ENCODE data around the gene NUCB1.
A peak's percentile ranks its signal among the peaks of the same experiment; 100 is the strongest.

NUCB1 gene

DNA sequence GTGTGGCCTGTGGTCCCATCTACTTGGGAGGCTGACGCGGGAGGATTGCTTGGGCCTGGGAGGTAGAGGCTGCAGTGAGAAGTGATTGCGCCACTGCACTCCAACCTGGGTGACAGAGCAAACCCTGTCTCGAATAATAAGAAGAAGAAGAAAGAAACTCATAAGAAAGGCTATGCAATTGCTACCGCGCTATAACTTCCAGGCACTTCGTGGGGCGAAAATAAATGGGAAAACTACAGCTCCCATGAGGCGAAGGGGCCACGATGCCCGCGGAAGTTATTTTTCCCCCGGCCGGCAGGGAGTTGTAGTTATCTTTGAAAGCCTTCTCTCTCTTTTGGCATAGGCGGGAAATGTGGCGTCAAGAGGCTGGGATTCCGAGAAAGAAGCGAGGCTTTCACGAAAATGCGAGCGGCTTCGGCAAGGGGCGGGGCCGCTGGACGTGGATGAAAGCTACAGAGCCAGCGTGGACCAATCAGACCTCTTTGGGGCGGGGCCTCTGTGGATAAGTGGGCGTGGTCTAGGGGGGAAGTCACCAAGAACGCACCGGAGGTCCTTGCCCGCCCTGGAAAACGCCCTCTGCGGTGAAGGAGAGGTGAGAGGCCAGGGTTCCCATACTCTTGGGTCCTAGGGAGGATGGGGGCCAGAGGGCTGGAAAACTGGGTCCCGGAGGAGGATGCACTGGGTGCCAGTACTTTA is at the start of gene NUCB1:
TSS of gene NUCB1 (plus strand) at position 532 of the 696 bp plus-strand sequence. CDS start 485 bp downstream, outside the sequence.
- H3K27me3 ChIP-seq (ENCODE audit: insufficient read depth, low read length) = no peaks in the 10 kb centered on the region
- peaks cover 5% of the 10 kb centered on the region for H3K4me1 ChIP-seq (ENCODE audit: insufficient read depth, low read length)
- peak within 1 kb of the TSS; percentile 90 for H3K4me3 ChIP-seq (ENCODE audit: low read length)
- H2AFZ ChIP-seq (ENCODE audit: low read depth, low read length) = peak within 1 kb of the TSS; percentile 53
- no peaks in the 10 kb centered on the region for H3K9me3 ChIP-seq (ENCODE audit: low read length)
- H3K36me3 ChIP-seq (ENCODE audit: insufficient read depth, low read length) = peaks cover 19% of the 10 kb centered on the region

DNA sequence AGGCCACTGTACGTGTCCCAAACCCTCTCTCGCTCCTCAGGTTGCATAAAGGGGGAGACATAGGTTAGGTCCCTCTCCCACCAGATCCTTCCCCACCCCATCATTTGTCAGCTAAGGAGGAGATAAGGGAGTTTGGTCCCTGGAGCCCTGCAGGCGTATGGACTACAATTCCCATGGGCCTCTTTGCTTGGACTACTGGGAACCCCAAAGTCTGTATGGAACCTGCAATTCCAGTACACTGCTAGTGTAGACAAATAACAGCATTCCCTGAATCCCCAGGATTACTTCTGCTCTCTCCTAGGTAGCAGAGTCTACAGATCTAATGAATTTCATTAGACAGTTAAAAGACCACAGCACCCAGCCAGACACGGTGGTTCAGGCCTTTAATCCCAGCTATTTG is 47.8 kb upstream of the NUCB1 start:
- H3K4me3 ChIP-seq (ENCODE audit: low read length) = no peak overlapping the region
- H3K4me1 ChIP-seq (ENCODE audit: insufficient read depth, low read length) = no peaks in the 10 kb centered on the region
- H3K9me3 ChIP-seq (ENCODE audit: low read length) = no peaks in the 10 kb centered on the region
- H2AFZ ChIP-seq (ENCODE audit: low read depth, low read length) = no peak overlapping the region
- no peaks in the 10 kb centered on the region for H3K36me3 ChIP-seq (ENCODE audit: insufficient read depth, low read length)
- H3K27me3 ChIP-seq (ENCODE audit: insufficient read depth, low read length) = no peaks in the 10 kb centered on the region

DNA sequence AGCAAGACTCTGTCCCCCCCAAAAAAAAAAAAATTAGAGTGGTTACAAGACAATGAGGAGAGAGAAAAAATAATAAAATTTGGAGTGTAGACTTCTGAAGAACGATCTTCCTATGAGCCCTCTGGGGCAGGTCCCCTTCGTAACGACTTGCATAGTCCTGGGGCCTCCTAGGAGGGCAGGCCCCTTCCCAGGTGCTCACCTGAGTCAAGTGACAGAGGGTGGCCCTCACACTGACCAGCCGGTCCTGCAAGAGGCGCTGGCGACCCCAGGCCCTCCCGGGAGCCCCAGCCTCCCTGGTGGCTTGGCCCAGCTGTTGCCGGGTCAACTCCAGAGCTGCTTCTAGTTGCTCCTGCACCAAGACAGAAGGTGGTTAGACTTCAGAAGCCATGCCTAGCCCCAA is 46.6 kb upstream of the NUCB1 start:
- Histone ChIP-seq H3K27me3 (ENCODE audit: insufficient read depth, low read length) (no peaks in the 10 kb centered on the region), H3K4me1 (ENCODE audit: insufficient read depth, low read length) (no peaks in the 10 kb centered on the region), H3K9me3 (ENCODE audit: low read length) (no peaks in the 10 kb centered on the region), H3K4me3 (ENCODE audit: low read length) (no peak overlapping the region), H3K36me3 (ENCODE audit: insufficient read depth, low read length) (no peaks in the 10 kb centered on the region), H2AFZ (ENCODE audit: low read depth, low read length) (no peak overlapping the region)

DNA sequence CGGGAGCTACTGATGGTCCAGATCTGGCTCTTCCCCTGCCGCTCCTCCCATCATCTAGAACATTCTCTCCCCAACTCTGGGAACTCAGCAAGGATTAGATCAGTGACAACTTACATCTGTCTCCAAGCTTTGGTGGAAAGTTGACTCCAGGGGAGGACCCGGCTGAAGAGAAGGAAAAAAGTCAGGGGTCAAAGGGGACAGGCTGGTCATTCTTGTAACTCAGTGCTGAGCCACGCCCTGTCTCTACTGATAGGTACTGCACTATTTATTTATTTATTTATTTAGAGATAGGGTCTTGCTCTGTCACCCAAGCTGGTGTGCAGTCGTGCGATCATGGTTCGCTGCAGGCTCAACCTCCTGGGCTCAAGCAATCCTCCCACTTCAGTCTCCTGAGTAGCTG is 46.0 kb upstream of the NUCB1 start:
- H3K27me3 ChIP-seq (ENCODE audit: insufficient read depth, low read length) = no peaks in the 10 kb centered on the region

DNA sequence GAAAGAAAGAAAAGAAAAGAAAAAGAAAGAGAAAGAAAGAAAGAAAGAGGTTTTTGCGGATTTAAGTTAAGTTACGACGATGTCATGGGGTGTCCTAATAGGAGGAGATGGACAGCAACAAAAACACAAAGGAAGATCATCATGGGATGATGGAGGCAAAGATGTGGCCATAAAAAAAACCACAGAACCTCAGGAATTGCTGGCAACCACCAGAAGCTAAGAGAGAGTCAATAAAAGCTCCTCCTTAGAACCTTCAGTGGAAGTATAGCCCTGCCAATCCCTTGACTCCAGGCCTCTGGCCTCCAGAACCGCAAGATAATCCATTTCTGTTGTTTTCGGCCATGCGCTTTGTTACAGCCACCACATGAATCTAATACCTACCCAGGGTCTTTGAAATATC is 43.2 kb upstream of the NUCB1 start:
- Histone ChIP-seq H2AFZ (ENCODE audit: low read depth, low read length) (no peak overlapping the region), H3K27me3 (ENCODE audit: insufficient read depth, low read length) (no peaks in the 10 kb centered on the region), H3K4me1 (ENCODE audit: insufficient read depth, low read length) (no peaks in the 10 kb centered on the region), H3K4me3 (ENCODE audit: low read length) (no peak overlapping the region), H3K9me3 (ENCODE audit: low read length) (no peaks in the 10 kb centered on the region), H3K36me3 (ENCODE audit: insufficient read depth, low read length) (no peaks in the 10 kb centered on the region)

More for the DNA sequence above, 46.0 kb upstream of the NUCB1 start:
- H3K36me3 ChIP-seq (ENCODE audit: insufficient read depth, low read length) = no peaks in the 10 kb centered on the region
- no peaks in the 10 kb centered on the region for H3K4me1 ChIP-seq (ENCODE audit: insufficient read depth, low read length)
- no peak overlapping the region for H2AFZ ChIP-seq (ENCODE audit: low read depth, low read length)
- no peak overlapping the region for H3K4me3 ChIP-seq (ENCODE audit: low read length)
- H3K9me3 ChIP-seq (ENCODE audit: low read length) = no peaks in the 10 kb centered on the region

DNA sequence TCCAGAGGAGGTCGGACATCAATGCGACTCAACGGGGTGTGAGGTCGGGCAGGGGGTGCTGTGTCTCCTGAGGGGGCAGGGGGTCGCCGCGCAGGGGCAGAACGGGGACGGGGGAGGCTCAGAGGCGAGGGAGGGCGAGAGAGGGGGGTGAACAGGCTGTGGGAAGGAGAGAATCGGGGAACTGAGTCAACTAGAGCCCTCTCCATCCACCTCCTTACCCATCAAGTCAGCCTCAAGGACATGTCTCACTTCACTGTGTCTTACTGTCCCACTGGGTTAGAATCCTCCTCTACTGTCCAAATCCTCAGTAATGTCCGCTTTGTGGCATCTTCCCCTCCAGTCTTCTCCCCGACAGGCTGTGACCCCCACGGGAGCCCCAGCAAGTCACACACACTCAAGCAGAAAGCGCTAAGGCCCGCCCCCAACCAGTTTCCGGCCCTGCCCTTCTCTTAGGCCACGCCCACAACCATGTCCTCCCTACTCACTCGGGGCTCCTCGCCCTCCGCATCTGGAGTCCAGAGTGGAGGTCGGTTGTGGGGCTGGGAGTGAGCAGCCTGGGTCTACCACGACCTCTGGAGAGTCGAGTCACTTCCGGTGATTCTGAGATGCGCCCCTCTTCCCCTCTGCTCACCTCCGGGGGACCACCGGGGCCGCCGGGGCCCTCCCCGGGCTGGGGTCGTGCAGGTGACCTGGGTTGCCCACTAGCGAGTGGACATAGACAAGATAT is 41.0 kb upstream of the NUCB1 start:
- H3K4me3 ChIP-seq (ENCODE audit: low read length) = no peak overlapping the region
- no peak overlapping the region for H2AFZ ChIP-seq (ENCODE audit: low read depth, low read length)
- H3K27me3 ChIP-seq (ENCODE audit: insufficient read depth, low read length) = no peaks in the 10 kb centered on the region
- no peaks in the 10 kb centered on the region for H3K9me3 ChIP-seq (ENCODE audit: low read length)
- no peaks in the 10 kb centered on the region for H3K4me1 ChIP-seq (ENCODE audit: insufficient read depth, low read length)
- no peaks in the 10 kb centered on the region for H3K36me3 ChIP-seq (ENCODE audit: insufficient read depth, low read length)

DNA sequence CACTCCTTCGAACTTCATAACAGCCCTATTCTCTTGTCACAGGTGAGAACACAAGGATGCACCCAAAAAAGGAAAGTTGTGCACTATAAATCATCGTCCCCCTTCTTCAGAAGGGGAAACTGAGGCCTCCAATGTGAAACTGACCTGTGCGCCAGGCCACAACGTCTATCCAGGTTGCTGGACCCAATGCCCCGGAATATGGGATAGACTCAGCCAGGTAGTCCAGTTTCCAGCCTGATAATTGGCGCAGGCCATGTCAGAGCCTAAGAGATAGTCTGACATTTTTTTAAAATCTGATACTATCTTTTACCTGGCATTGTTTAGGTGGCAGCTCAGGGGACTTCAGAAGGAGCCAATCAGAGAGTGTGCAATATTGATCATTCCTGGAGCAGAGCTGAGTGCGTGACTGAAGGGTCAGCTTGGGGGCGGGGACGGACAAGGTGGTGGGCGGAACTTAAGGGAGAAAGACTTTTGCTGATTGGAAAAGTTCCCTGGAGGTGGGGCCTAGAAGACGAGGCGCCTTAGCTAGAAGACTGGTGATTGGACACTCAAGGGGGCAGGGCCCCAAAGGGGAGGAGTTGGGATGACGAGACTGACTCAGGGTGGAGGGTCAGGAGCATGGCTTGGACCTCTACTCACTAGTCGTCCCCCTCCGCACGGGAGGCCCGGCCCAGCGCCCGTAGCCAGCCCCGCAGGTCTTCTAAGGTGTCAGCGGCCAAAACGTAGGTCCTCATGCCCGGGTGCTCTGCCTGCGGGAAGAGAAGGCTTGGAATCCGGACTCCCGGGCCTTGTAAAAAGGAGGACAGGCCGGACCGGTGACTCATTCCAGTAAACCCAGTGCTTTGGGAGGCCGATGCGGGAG is 40.2 kb upstream of the NUCB1 start:
- Histone ChIP-seq H3K4me1 (ENCODE audit: insufficient read depth, low read length) (no peaks in the 10 kb centered on the region), H3K4me3 (ENCODE audit: low read length) (no peak overlapping the region), H3K36me3 (ENCODE audit: insufficient read depth, low read length) (peaks cover 3% of the 10 kb centered on the region), H3K9me3 (ENCODE audit: low read length) (peaks cover 3% of the 10 kb centered on the region), H3K27me3 (ENCODE audit: insufficient read depth, low read length) (no peaks in the 10 kb centered on the region), H2AFZ (ENCODE audit: low read depth, low read length) (no peak overlapping the region)

DNA sequence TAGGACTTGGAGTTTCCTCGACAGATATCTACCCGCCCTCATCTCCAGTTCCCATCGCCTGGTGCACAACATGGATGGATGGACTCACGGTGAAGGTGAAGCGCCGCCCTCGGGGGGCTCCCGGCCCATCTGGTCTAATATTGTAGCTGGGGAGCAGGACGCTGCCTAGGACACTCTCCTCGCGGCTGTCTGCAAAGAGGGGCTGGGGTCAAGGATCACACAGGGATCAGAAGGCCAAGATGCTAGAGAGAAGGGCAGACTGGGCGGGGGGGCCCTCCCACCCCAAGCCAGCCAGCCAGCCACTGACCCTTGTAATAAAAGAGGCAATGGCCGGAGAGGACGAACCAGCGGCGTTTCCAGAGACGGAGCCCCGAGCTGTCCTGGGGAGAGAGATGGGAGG is 38.8 kb upstream of the NUCB1 start:
- H3K4me3 ChIP-seq (ENCODE audit: low read length) = no peak overlapping the region
- no peaks in the 10 kb centered on the region for H3K27me3 ChIP-seq (ENCODE audit: insufficient read depth, low read length)
- H3K4me1 ChIP-seq (ENCODE audit: insufficient read depth, low read length) = peaks cover 2% of the 10 kb centered on the region
- no peak overlapping the region for H2AFZ ChIP-seq (ENCODE audit: low read depth, low read length)
- H3K36me3 ChIP-seq (ENCODE audit: insufficient read depth, low read length) = peaks cover 3% of the 10 kb centered on the region
- peaks cover 3% of the 10 kb centered on the region for H3K9me3 ChIP-seq (ENCODE audit: low read length)

DNA sequence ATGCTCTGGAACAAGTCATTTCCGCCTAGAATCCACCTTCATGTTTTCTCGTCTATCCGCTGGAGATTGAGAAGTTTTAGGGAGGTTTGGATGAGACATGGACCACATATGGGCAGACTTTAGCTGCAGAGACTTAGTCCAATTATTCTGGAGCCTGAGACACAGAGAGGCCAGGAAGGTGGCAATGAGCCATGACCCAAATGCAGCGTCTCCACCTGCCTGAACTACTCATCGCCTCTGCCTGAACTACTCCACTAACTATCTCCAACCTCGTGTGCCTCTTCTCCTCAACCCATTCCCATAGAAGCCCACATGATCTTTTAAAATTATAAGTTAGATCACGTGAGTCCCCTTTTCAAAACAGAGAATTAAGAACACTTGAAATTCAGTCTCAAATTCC is 37.3 kb upstream of the NUCB1 start:
- Histone ChIP-seq H3K9me3 (ENCODE audit: low read length) (peaks cover 3% of the 10 kb centered on the region), H3K36me3 (ENCODE audit: insufficient read depth, low read length) (peaks cover 3% of the 10 kb centered on the region), H3K4me3 (ENCODE audit: low read length) (no peak overlapping the region), H3K27me3 (ENCODE audit: insufficient read depth, low read length) (no peaks in the 10 kb centered on the region), H3K4me1 (ENCODE audit: insufficient read depth, low read length) (peaks cover 17% of the 10 kb centered on the region), H2AFZ (ENCODE audit: low read depth, low read length) (no peak overlapping the region)

DNA sequence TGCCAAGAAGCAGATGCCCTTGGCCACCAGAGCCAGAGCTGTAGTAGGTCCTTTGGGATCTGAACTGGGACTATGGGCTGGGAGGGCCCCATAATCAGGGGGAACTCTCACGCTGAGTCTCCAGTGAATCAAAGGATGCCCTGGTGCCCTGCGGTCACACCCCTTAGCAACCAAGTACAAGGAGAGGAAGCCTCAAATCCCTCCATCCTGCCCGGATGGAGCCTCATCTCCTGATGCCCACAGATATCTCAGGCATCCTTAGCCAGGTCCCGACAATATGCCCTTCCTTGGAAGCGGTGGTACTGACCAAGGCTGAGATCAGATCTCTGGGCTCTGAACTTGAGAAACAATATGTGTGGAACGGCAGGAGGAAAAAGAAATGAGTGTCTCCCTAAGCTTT is 33.4 kb upstream of the NUCB1 start:
- H3K4me3 ChIP-seq (ENCODE audit: low read length) = no peak overlapping the region

DNA sequence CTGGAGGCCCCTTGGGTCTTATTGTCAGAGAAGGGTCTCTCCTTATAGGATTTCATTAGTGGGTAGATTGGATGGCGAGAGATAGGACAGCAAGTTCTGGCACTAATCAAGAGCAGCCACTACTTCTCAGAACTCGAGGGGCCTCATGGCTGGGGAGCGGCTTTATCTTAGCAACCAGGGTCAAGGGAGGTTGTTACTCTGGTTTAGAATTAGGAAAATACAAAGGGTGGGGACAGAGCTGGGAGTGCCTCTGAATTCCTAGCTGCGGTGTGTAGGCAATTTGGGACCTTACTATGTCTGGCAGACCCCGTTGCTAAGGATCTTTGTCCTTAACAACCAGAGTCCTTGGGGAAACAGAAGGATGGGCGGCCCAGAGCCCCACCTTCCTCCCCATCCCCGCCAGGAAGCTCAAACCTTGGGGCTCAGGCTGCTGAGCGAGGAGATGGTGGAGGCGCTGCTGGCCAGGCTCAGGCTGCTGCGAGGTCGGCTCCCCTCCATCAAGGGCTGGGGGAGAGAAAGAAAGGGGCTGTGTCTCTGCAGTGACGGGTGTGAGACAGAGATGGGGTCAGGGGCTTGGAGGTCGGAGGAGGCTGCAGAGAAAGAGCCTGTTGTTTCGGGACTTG is 32.9 kb upstream of the NUCB1 start:
- H3K36me3 ChIP-seq (ENCODE audit: insufficient read depth, low read length) = peaks cover 3% of the 10 kb centered on the region
- no peak overlapping the region for H2AFZ ChIP-seq (ENCODE audit: low read depth, low read length)
- H3K9me3 ChIP-seq (ENCODE audit: low read length) = peaks cover 3% of the 10 kb centered on the region
- H3K4me3 ChIP-seq (ENCODE audit: low read length) = no peak overlapping the region
- no peaks in the 10 kb centered on the region for H3K27me3 ChIP-seq (ENCODE audit: insufficient read depth, low read length)
- H3K4me1 ChIP-seq (ENCODE audit: insufficient read depth, low read length) = peaks cover 30% of the 10 kb centered on the region

More for the DNA sequence above, 33.4 kb upstream of the NUCB1 start:
- Histone ChIP-seq H2AFZ (ENCODE audit: low read depth, low read length) (no peak overlapping the region), H3K4me1 (ENCODE audit: insufficient read depth, low read length) (peaks cover 28% of the 10 kb centered on the region), H3K36me3 (ENCODE audit: insufficient read depth, low read length) (peaks cover 3% of the 10 kb centered on the region), H3K27me3 (ENCODE audit: insufficient read depth, low read length) (no peaks in the 10 kb centered on the region), H3K9me3 (ENCODE audit: low read length) (peaks cover 3% of the 10 kb centered on the region)

DNA sequence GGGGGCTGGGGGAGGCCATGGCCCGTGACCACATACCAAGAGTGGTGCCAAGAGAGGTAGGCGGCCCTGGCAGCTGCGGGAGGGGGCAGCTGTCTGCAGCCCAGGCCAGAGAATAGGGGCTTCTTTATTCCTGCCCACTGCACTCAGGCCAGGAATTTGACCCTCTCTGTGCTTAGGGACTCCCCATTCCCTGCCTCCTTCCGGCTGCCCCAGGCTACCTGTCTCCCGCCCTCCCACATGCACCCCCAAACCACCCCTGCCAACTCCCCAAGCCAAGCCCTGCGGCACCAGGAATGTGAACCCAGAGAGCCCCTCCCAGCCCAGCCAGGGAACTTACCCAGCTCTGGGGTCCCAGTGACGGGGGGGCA is 32.4 kb upstream of the NUCB1 start:
- H3K9me3 ChIP-seq (ENCODE audit: low read length) = peaks cover 3% of the 10 kb centered on the region
- no peak overlapping the region for H3K4me3 ChIP-seq (ENCODE audit: low read length)
- peak overlapping the region; percentile 85 for H2AFZ ChIP-seq (ENCODE audit: low read depth, low read length)
- no peaks in the 10 kb centered on the region for H3K27me3 ChIP-seq (ENCODE audit: insufficient read depth, low read length)
- H3K36me3 ChIP-seq (ENCODE audit: insufficient read depth, low read length) = peaks cover 3% of the 10 kb centered on the region
- peaks cover 30% of the 10 kb centered on the region for H3K4me1 ChIP-seq (ENCODE audit: insufficient read depth, low read length)
